ENCODE measurements around the gene SLC25A4. TPM values are rescaled to one million over a fixed set of nuclear protein-coding genes. Genes with fewer than 3 reads are reported as not detected.

The SLC25A4 gene
- total RNA-seq, 1 experiment from 2014 or later: 40.2 TPM

- Mint-ChIP-seq H3K27ac (no peak overlapping the region), H3K9me3 (no peaks in the 10 kb centered on the region), H3K4me1 (peaks cover 22% of the 10 kb centered on the region), H3K4me3 (no peak overlapping the region), H3K27me3 (ENCODE audit: low read depth) (peaks cover 5% of the 10 kb centered on the region; the same call in 1 of the 2 replicates), H3K36me3 (no peaks in the 10 kb centered on the region)
- DNase-seq (ENCODE audit: low spot score): no peak
- ChIA-PET POLR2A (no interaction called here), CTCF (interaction anchor here (0.7 kb wide), 2 partner anchors 42 to 120 kb away, joined by 3 to 5 read pairs; no protein-coding TSS in a partner anchor)
- TF ChIP-seq ZNF671 (CRISPR knock-in tag; IDR thresholded peaks at IDR 0.05): no peak
- no peak for TF ChIP-seq FOXK1 (CRISPR knock-in tag; IDR thresholded peaks at IDR 0.05)
- TF ChIP-seq ZNF425 (CRISPR knock-in tag; conservative IDR thresholded peaks at IDR 0.05): no peak
- TF ChIP-seq SOX15 (CRISPR knock-in tag; IDR thresholded peaks at IDR 0.05): no peak
- no peak for TF ChIP-seq JUN (CRISPR knock-in tag; IDR thresholded peaks at IDR 0.05)
- TF ChIP-seq ZNF317 (CRISPR knock-in tag; IDR thresholded peaks at IDR 0.05; ENCODE audit: borderline replicate concordance, low read depth): no peak
- TF ChIP-seq EMX1 (CRISPR knock-in tag; IDR thresholded peaks at IDR 0.05): no peak
- TF ChIP-seq ZBTB21 (CRISPR knock-in tag; IDR thresholded peaks at IDR 0.05; ENCODE audit: borderline replicate concordance): no peak
- TF ChIP-seq AR (CRISPR knock-in tag; IDR thresholded peaks at IDR 0.05): no peak
- no peak for TF ChIP-seq ZNF512 (CRISPR knock-in tag; IDR thresholded peaks at IDR 0.05; ENCODE audit: borderline replicate concordance)
- ATAC-seq: no peak
These were observed 3.3 kb upstream of the SLC25A4 start for GRCh38 chr4:185139736-185140135.

GRCh38 chr4:185141777-185142176 lies 1.3 kb upstream of the SLC25A4 start:
- peaks cover 29% of the 10 kb centered on the region for H3K4me1 Mint-ChIP-seq
- DNase-seq (ENCODE audit: low spot score): no peak
- ChIA-PET POLR2A (no interaction called here), CTCF (interaction anchor here (1.6 to 2.1 kb wide), 4 partner anchors 42 to 137 kb away, joined by 4 to 16 read pairs (median 8); no protein-coding TSS in a partner anchor)
- peaks cover 13% of the 10 kb centered on the region for H3K36me3 Mint-ChIP-seq
- no peak for ATAC-seq
- H3K27ac Mint-ChIP-seq: no peak overlapping the region
- peaks cover 5% of the 10 kb centered on the region; the same call in 1 of the 2 replicates for H3K27me3 Mint-ChIP-seq (ENCODE audit: low read depth)
- H3K9me3 Mint-ChIP-seq: no peaks in the 10 kb centered on the region
- peak overlapping the region; percentile 19; the same call in 1 of the 2 replicates for H3K4me3 Mint-ChIP-seq
- TF ChIP-seq ZSCAN18 (CRISPR knock-in tag; IDR thresholded peaks at IDR 0.05) (no peak), ZNF396 (CRISPR knock-in tag; IDR thresholded peaks at IDR 0.05; ENCODE audit: borderline replicate concordance) (no peak), IRF2 (CRISPR knock-in tag; IDR thresholded peaks at IDR 0.05; ENCODE audit: borderline replicate concordance, low read depth) (no peak), GRHL2 (CRISPR knock-in tag; IDR thresholded peaks at IDR 0.05; ENCODE audit: insufficient replicate concordance, severe bottlenecking) (no peak), ZNF281 (CRISPR knock-in tag; IDR thresholded peaks at IDR 0.05) (no peak), ZNF263 (CRISPR knock-in tag; IDR thresholded peaks at IDR 0.05; ENCODE audit: low read depth) (no peak), ZNF138 (CRISPR knock-in tag; conservative IDR thresholded peaks at IDR 0.05) (no peak), ZNF232 (CRISPR knock-in tag; IDR thresholded peaks at IDR 0.05) (no peak), ZNF219 (CRISPR knock-in tag; IDR thresholded peaks at IDR 0.05; ENCODE audit: borderline replicate concordance) (no peak), TEAD4 (CRISPR knock-in tag; IDR thresholded peaks at IDR 0.05) (no peak), FOXK1 (CRISPR knock-in tag; IDR thresholded peaks at IDR 0.05) (no peak), STAT6 (CRISPR knock-in tag; conservative IDR thresholded peaks at IDR 0.05; ENCODE audit: low read depth) (no peak)

Data from WTC11 (cell line).